Measurements from ENCODE around the gene TMEM132D.

Gene TMEM132D

GRCh38 chr12:129413295-129413694, 490.5 kb downstream of the TMEM132D start:
- no peak for DNase-seq

DNA sequence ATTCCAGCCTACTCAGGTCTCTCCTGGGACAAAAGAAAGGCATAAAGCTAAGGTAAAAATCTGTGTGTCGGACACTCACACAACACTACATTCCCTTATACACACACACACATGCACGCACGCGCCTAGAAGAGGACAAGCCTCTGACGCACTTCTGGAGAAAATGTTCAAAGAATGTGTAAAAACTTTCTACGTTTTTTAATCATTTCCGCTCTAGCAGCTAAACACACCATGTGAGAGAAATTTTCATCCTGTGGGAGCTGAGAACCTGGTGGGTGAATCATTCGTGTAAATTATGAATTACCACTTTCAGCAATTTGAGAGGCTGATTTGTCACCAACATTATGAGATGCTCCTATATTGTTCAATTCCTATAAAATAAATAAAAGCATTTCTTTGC, 494.5 kb downstream of the TMEM132D start:
- DNase-seq, result no peak

DNA sequence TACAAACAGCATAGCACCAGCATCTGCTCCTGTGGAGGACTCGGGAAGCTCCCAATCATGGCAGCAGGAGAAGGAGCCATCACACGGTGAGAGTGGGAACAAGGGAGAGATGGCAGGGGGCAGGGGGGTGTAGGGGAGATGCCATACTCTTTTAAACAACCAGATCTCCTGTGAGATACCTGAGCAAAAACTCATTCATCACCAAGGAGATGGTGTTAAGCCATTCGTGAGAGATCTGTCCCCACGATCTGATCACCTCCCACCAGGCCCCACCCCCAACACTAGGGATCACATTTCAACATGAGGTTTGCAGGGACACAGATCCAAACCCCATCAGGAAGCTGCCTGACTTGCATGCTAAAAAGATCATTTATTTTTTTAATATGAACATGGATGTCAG, 499.3 kb downstream of the TMEM132D start:
- no peak for DNase-seq

- DNase-seq, result no peak
Measured at GRCh38 chr12:129401572-129401971, 502.3 kb downstream of the TMEM132D start.

- DNase-seq, result no peak
Measured at GRCh38 chr12:129394177-129394825, 509.5 kb downstream of the TMEM132D start.

DNA sequence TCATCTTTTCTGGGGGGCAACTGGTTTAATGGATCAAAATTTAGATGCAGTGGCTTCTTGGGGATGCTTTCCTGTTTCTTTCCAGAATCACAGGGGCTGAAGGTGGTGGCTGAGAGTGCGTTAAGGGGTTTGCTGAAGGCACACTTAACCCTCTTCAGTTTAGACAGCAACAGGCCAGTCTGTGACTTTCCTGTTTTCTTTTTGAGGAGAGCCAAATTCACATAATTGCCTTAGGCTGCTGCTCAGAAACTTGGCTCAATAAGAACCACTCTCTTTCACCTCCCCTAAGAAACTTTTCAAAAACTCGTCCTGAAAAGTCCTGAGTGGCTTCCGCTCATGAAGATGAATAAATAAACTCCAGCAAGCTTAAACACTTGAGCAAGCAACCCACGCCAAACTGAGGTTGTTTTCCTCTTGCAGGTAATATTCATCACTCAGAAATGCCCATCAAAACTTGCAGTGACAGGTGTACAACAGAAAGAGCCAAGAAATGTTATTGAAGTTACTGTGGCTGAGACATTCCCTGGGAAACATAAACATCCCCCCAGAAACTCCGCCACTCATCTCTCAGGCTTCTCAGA, 510.4 kb downstream of the TMEM132D start:
- no peak for DNase-seq

GRCh38 chr12:129385637-129385990, 518.2 kb downstream of the TMEM132D start:
- DNase-seq, result no peak

DNA sequence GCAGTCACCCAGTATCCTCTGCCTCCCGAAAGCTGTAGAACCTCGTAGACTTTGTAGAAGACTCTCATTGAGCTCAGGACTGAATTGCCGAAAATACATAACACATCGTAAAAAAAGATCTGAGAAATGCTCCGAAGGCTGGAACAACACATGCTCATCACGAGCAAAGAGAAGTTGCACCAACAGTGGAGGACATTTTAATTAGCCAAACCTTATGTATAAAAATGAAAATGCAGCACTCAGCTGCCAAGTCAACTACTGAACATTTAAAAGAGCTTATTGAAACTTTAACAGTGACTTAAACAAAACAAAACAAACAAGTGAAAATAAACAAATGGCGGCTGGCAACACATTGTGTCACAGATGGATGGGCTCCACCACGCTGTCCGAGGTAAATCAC, 519.9 kb downstream of the TMEM132D start:
- DNase-seq, result no peak

DNA sequence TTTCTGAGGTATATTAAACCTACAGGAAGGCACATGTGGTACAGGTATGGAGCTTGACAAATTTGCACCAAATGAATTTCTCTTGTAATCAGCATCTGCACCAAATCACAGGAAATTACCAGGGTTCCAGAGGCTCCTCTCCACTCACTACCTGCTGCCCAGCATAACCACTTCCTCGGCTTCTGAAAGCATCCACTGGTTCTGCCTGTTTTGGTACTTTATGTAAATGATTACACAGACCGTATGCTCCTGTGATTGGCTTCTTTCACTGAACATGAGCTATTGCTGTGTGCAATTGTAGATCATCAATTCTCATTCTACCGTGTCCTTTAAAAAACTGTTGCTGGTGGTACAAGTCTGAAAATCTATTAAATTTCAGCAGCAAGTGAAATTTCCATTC, 522.1 kb downstream of the TMEM132D start:
- DNase-seq, result no peak

- no peak for DNase-seq
Measured at GRCh38 chr12:129379076-129379804, 524.6 kb downstream of the TMEM132D start.

DNA sequence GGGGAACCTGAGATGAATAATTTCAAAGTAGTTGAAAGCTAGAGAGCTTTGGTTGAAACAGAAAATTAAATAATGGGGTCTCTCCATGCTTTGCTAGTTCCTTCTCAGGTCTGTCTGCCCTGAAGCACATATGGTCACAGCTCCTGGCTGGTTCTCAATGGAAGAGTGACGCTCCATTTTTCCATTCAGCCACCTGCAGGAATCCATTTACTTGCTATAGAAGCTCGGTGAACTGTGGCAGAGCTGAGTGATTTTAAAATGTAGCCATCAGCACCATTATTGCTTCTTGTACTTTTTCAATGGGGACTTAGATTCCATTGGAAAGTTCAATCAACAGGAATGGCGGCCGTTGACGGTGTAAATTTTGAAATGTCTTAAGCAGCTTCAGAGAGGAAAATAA, 525.3 kb downstream of the TMEM132D start:
- DNase-seq, result peak; percentile 34 to 45

DNA sequence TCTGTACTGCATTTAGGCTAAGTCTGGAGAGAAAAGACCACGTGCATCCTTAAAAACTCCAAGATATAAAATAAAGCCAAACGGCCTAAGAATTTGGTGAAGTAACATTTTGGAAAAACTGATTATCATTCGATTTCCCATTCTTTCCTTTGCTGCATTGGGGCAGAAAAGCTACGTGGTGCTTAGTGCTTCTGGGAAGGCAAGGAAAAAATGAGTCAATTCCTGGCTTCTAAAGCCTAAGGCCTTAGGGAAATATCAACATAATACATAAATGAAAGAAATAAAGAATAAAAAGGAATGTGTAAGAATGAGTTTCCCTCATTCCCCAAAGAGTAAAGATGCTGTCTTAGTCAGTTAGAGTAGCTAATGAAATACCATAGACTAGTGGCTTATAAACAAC, 530.1 kb downstream of the TMEM132D start:
- no peak for DNase-seq

GRCh38 chr12:129372876-129373275, 530.9 kb downstream of the TMEM132D start:
- DNase-seq, result no peak

DNA sequence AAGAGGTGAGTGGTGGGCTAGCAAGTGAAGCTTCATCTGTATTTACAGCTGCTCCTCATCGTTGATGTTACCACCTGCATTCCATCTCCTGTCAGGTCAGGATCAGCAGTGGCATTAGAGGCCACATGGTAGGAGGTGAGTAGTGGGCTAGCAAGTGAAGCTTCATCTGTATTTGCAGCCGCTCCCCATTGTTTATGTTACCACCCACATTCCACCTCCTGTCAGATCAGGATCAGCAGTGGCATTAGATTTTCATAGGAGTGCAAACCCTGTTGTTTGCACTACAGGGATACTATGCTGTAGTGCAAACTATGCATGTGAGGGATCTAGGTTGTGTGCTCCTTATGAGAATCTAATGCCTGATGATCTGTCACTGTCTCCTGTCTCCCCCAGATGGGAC, 531.5 kb downstream of the TMEM132D start:
- no peak for DNase-seq

DNA sequence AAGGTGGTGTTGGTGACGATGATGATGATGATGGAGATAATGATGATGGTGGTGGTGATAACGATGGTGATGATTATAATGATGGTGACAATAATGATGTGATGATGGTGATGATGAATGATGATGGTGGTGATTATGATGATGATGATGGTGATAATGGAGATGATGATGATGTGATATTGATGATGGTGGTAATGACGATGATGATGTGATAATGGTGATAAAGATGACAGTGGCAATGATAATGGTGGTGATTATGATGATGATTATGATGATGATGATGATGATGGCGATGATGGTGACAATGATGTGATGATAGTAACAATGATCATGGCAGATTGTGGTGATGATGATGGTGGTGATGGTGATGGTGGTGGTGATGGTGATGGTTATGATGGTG, 532.6 kb downstream of the TMEM132D start:
- no peak for DNase-seq

GRCh38 chr12:129366656-129367055, 537.2 kb downstream of the TMEM132D start:
- no peak for DNase-seq

DNA sequence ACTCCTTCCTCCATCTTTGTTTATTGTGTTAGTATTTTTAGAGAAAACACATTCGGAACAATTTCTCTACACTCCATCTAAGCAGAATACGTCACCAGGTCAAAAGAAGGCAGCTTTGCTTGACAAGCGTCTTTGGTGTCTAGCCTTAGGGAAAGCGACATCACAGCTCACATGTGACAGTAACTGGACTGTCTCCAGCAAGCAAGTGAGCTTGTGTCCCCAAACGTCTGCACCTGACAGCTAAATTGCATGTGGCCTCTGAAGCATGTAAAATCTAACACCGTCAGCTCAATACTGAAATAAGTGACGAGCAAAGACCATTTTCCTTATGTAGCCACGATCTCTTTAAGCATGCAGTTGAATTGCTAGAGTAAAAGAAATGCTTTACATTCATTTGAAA, 540.8 kb downstream of the TMEM132D start:
- DNase-seq, result no peak

- DNase-seq, result no peak
Measured at GRCh38 chr12:129357233-129357632, 546.6 kb downstream of the TMEM132D start.

- DNase-seq, result no peak
Measured at GRCh38 chr12:129351481-129351880, 552.3 kb downstream of the TMEM132D start.

DNA sequence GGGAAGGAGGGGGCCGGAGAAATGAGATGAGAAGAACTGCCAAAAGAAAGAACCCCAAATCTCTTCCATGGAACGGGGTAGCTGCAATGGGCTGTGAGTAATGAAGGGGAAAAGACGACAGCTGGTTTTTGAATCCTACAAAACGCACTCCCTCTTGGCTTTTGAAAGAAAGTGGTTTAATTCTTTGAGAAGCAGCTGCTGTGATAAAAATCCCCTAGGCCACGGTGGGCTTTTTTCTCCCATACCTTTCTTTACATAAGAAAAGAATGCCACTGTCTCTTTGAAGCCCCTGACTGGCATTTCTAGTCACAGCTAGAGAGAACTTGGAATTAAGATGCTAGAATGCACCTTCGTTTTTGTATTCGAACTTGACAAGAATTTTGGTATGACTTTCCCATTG, 564.5 kb downstream of the TMEM132D start:
- DNase-seq, result no peak

GRCh38 chr12:129337413-129337812, 566.4 kb downstream of the TMEM132D start:
- DNase-seq, result no peak

DNA sequence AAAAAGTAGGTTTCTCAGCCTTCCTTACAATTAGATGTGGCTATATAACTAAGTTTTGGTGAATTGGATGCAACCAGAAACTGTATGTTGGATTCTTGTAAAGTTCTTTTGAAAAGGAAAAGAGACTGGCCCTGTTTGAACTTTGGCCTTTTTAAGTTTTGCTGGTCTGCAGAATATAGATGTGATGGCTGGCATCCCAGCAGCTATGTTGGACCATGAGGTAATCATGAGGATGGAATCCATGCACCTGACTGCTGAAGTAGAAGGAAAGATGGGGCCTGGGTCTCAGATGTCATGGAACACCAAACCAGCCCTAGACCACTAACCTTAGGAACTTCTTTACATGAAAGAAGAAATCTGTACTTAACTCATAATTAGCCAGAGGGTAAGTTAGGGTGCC, 568.1 kb downstream of the TMEM132D start:
- DNase-seq, result no peak

DNA sequence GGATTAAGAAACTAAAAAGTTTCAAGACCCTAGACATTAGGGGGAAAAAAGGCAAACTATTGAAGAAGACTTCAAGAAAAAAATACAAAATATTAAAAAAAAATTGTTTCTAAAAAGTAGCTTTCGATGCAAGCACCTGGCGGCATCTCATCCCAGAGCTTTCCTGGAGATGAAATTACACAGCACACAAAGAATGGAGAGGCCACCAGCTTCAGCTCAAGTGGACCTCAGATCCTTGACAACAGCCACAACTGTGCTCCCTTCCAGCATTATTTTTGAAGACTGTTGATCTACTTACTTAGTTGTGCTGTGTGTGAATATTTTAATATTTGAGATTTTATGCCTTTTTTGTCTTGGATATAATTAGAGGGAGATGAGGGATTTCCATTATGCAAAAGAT, 571.5 kb downstream of the TMEM132D start:
- DNase-seq, result peak in 1 of 2 experiments; percentile 79

DNA sequence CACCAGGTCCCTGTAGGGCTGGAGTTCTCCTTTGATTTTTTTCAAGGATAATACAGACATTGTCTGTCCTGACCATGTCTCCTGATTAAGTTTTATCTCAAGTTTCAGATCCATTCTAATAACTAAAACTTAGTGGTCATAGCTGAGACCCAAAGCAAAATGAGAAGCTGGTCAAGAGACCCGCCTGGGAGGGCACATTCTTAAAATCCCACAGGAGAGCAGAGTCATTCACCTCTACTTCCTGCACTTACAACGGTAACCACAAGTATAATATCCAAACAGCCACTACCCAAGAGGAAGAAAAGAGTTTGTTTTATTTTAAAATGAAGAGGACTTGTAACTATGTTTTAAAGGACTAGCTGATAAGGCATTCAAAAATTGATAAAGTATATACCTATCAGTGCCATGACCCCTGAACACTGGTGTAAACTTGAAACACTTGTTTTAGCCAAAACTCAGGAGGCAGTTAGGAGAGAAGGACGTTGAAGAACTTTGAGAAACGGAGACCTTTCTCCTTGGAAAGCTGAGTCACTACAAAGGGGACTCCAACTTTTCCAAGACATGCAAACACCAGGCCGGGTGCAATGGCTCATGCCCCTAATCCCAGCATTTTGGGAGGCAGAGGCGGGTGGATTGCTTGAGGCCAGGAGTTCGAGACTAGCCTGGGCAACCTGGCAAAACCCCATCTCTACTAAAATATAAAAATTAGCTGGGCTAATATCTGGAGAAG, 572.3 kb downstream of the TMEM132D start:
- DNase-seq, result no peak

All from NCI-H187 (cell line).